Measurements from ENCODE around the gene UBA52.

GRCh38 chr19:18577365-18577914 is 5.8 kb downstream of the UBA52 start:
- TF ChIP-seq CTCF (IDR thresholded peaks at IDR 0.05; ENCODE audit: control extremely low read depth in 1 of 3, insufficient read depth in 1 of 3, low read depth in 1 of 3, low read length in 3 of 3) (no peak), SIN3A (conservative IDR thresholded peaks at IDR 0.05 in 1 of 2, IDR thresholded peaks at IDR 0.05 in 1 of 2; ENCODE audit: low read depth in 1 of 2, low read length in 2 of 2) (no peak), EZH2 (IDR thresholded peaks at IDR 0.05; ENCODE audit: low read depth, low read length, severe bottlenecking) (no peak), CHD7 (IDR thresholded peaks at IDR 0.05; ENCODE audit: insufficient replicate concordance, low read length) (no peak), RAD21 (IDR thresholded peaks at IDR 0.05 in 1 of 2, conservative IDR thresholded peaks at IDR 0.05 in 1 of 2; ENCODE audit: low read depth in 2 of 2, low read length in 2 of 2) (no peak), RFX5 (IDR thresholded peaks at IDR 0.05; ENCODE audit: borderline replicate concordance, low read depth, low read length) (no peak), MAX (IDR thresholded peaks at IDR 0.05) (no peak), MAFK (IDR thresholded peaks at IDR 0.05; ENCODE audit: low read depth, low read length) (no peak), POLR2AphosphoS5 (IDR thresholded peaks at IDR 0.05; ENCODE audit: low read depth, low read length) (no peak)
